Hepatocyte (in vitro differentiated cells): ENCODE measurements around the gene OPRL1. TPM values are rescaled to one million over a fixed set of nuclear protein-coding genes. Genes with fewer than 3 reads are reported as not detected.

Experiments
- DNase-seq: peaks from one replicate; pipeline ENCODE4 v3.0.0-alpha.2; 2016; ENCODE audit warnings: low spot score
- H2AFZ ChIP-seq: fragments of 200-600 bp; sonication (generic); 2 replicates; pipeline ENCODE4 v1.6.0; 2016; ENCODE audit warnings: antibody characterized with exemption, mild to moderate bottlenecking
- H3K27ac ChIP-seq: fragments of 200-600 bp; sonication (generic); 2 replicates; pipeline ENCODE4 v1.5.1; 2016; ENCODE audit warnings: mild to moderate bottlenecking
- H3K27me3 ChIP-seq: fragments of 200-600 bp; sonication (generic); 2 replicates; pipeline ENCODE4 v1.6.1; 2016
- H3K36me3 ChIP-seq: fragments of 200-600 bp; sonication (generic); replicated peaks from 2 replicates; pipeline ENCODE4 v1.5.1; 2016; ENCODE audit warnings: low read depth; ENCODE audit not compliant: insufficient read depth
- H3K4me1 ChIP-seq: fragments of 200-600 bp; sonication (generic); 2 replicates; pipeline ENCODE4 v1.5.1; 2016; ENCODE audit warnings: mild to moderate bottlenecking, moderate library complexity; ENCODE audit not compliant: insufficient read depth
- H3K4me2 ChIP-seq: fragments of 200-600 bp; sonication (generic); 2 replicates; pipeline ENCODE4 v1.6.0; 2016
- H3K4me3 ChIP-seq: fragments of 200-600 bp; sonication (generic); 2 replicates; pipeline ENCODE4 v1.5.1; 2016; ENCODE audit warnings: mild to moderate bottlenecking
- H3K79me2 ChIP-seq: fragments of 200-600 bp; sonication (generic); 2 replicates; pipeline ENCODE4 v1.6.0; 2017; ENCODE audit warnings: mild to moderate bottlenecking
- H3K9me2 ChIP-seq: fragments of 200-600 bp; sonication (generic); replicated peaks from 2 replicates; pipeline ENCODE4 v1.6.0; 2017; ENCODE audit warnings: mild to moderate bottlenecking; ENCODE audit not compliant: insufficient read depth
- H3K9me3 ChIP-seq: fragments of 200-600 bp; sonication (generic); 2 replicates; pipeline ENCODE4 v1.5.1; 2016; ENCODE audit warnings: low read depth, mild to moderate bottlenecking
- H4K20me1 ChIP-seq: fragments of 200-600 bp; sonication (generic); 2 replicates; pipeline ENCODE4 v1.6.0; 2016; ENCODE audit warnings: mild to moderate bottlenecking; ENCODE audit not compliant: insufficient read depth, poor library complexity, severe bottlenecking
- EZH2 ChIP-seq: fragments of 200-600 bp; sonication (generic); IDR thresholded peaks from 2 replicates; pipeline ENCODE4 v1.6.1; 2016; ENCODE audit warnings: antibody characterized with exemption, mild to moderate bottlenecking, borderline replicate concordance
- EZH2phosphoT487 ChIP-seq: fragments of 200-600 bp; sonication (generic); IDR thresholded peaks from one replicate; pipeline ENCODE4 v1.6.1; 2018; ENCODE audit warnings: antibody characterized with exemption, mild to moderate bottlenecking, low read depth, moderate library complexity; ENCODE audit not compliant: unreplicated experiment, severe bottlenecking
- WGBS: methylation state at CpG from one replicate; pipeline ENCODE4 v1.1.6; 2016; ENCODE audit warnings: low lambda C conversion rate; ENCODE audit errors: missing lambda C conversion rate; 5-methylcytosine and 5-hydroxymethylcytosine counted together
- polyA plus RNA-seq: library from polyadenylated mRNA; unstranded; fragments of >200 nt; fragmentation: Nextera tagmentation; extraction: Ambion mirVana; gene quantifications from 2 replicates; pipeline ENCODE4 v1.2.1, GENCODE V29; 2016
- total RNA-seq: library from RNA; depleted of rRNA; stranded (reverse); fragments of >200 nt; gene quantifications from 2 replicates; pipeline ENCODE4 v1.2.3, GENCODE V29; 2014
- TF ChIP-seq, protein P1 (sequence below): fragments of 200-600 bp; sonication (generic); IDR thresholded peaks from 2 replicates; pipeline ENCODE4 v1.5.1; 2016; ENCODE audit warnings: antibody characterized with exemption, mild to moderate bottlenecking; ENCODE audit not compliant: poor library complexity

OPRL1 gene
- total and polyA plus RNA-seq, 2 experiments from 2014 or later, result 0.50 to 1.5 TPM

- WGBS, result 50% methylated on average over 10 of the region's 11 CpGs
- Histone ChIP-seq H3K27me3 (peaks cover 53% of the 10 kb centered on the region), H3K9me3 (no peaks in the 10 kb centered on the region), H3K36me3 (no peaks in the 10 kb centered on the region), H4K20me1 (no peaks in the 10 kb centered on the region), H2AFZ (peak overlapping the region; percentile 89), H3K27ac (no peak overlapping the region), H3K9me2 (no peaks in the 10 kb centered on the region), H3K4me3 (no peak overlapping the region), H3K4me1 (peaks cover 31% of the 10 kb centered on the region), H3K4me2 (peak overlapping the region; percentile 96), H3K79me2 (no peaks in the 10 kb centered on the region)
- DNase-seq, result no peak
- no peak for TF ChIP-seq EZH2
- TF ChIP-seq, protein P1, sequence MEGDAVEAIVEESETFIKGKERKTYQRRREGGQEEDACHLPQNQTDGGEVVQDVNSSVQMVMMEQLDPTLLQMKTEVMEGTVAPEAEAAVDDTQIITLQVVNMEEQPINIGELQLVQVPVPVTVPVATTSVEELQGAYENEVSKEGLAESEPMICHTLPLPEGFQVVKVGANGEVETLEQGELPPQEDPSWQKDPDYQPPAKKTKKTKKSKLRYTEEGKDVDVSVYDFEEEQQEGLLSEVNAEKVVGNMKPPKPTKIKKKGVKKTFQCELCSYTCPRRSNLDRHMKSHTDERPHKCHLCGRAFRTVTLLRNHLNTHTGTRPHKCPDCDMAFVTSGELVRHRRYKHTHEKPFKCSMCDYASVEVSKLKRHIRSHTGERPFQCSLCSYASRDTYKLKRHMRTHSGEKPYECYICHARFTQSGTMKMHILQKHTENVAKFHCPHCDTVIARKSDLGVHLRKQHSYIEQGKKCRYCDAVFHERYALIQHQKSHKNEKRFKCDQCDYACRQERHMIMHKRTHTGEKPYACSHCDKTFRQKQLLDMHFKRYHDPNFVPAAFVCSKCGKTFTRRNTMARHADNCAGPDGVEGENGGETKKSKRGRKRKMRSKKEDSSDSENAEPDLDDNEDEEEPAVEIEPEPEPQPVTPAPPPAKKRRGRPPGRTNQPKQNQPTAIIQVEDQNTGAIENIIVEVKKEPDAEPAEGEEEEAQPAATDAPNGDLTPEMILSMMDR, result no peak
- TF ChIP-seq EZH2phosphoT487, result no peak
Observed at GRCh38 chr20:64041781-64042053, 38.2 kb upstream of the OPRL1 start.

DNA sequence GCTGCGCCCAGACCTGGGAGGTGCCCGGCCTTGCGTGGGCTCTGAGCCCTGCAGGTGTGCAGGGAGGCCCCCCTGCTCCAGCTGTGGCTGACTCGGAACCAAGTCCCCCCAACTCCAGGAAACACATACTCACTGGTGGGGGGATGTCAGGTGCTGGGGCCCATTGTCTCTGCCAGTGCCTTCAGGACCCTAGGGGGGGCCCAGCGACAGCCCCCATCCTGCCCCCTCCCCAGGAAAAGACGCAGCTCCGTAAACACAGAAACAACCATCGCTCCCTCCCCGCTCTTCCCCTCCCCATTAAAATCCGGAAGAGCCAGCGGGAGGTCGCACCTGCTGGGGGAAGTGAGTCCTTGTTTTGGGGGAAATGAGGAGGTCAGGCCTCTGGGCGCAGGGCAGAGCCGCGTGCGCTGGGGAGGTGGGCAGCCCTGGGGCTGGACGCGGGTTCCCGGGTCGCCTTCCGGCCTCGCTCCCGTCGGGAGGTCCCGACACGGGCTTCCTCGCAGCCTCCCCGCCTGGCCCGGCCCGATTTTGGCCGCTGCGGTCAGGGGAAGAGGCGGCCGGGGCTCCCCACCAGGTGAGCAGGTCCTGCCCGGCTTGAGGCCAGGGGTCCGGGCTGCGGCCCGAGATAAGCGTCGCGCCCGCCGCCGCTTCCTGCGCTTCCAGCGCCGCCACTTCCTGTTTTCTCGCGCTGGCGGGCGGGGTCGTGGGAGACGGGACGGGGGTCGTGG is 37.7 kb upstream of the OPRL1 start:
- Histone ChIP-seq H2AFZ (peak overlapping the region; percentile 89), H4K20me1 (no peaks in the 10 kb centered on the region), H3K4me2 (peak overlapping the region; percentile 96), H3K9me2 (no peaks in the 10 kb centered on the region), H3K27me3 (peaks cover 53% of the 10 kb centered on the region), H3K79me2 (no peaks in the 10 kb centered on the region), H3K36me3 (no peaks in the 10 kb centered on the region), H3K4me1 (peaks cover 31% of the 10 kb centered on the region), H3K27ac (no peak overlapping the region), H3K9me3 (no peaks in the 10 kb centered on the region), H3K4me3 (peak overlapping the region; percentile 33)
- TF ChIP-seq EZH2phosphoT487 (peak; percentile 89), EZH2 (peak; percentile 92)
- TF ChIP-seq, protein P1, result no peak
- DNase-seq, result no peak
- 13% methylated on average over 26 of the region's 55 CpGs for WGBS

GRCh38 chr20:64043768-64044167 is 36.1 kb upstream of the OPRL1 start:
- TF ChIP-seq EZH2 (no peak), EZH2phosphoT487 (no peak)
- TF ChIP-seq, protein P1, result no peak
- no peaks in the 10 kb centered on the region for H3K9me2 ChIP-seq
- no peaks in the 10 kb centered on the region for H4K20me1 ChIP-seq
- H3K4me2 ChIP-seq, result no peak overlapping the region
- H3K79me2 ChIP-seq, result no peaks in the 10 kb centered on the region
- H3K4me3 ChIP-seq, result no peak overlapping the region
- peaks cover 63% of the 10 kb centered on the region for H3K27me3 ChIP-seq
- 93% methylated on average over 9 of the region's 9 CpGs for WGBS
- H3K4me1 ChIP-seq, result peaks cover 25% of the 10 kb centered on the region
- no peaks in the 10 kb centered on the region for H3K9me3 ChIP-seq
- DNase-seq, result no peak
- H2AFZ ChIP-seq, result no peak overlapping the region
- no peak overlapping the region for H3K27ac ChIP-seq
- no peaks in the 10 kb centered on the region for H3K36me3 ChIP-seq
